Endothelial cell of umbilical vein (primary cell): ENCODE data around the gene SLC52A1.

Experiments
- POLR2A ChIP-seq: IDR thresholded peaks from 2 replicates; pipeline ENCODE4 v1.6.1; 2012; ENCODE audit warnings: low read depth, mild to moderate bottlenecking, control low read depth, low read length
- POLR2AphosphoS5 ChIP-seq: IDR thresholded peaks from 2 replicates; pipeline ENCODE4 v1.6.1; 2012; ENCODE audit warnings: low read depth, mild to moderate bottlenecking, control low read depth, low read length, moderate library complexity; ENCODE audit not compliant: insufficient read depth
- TF ChIP-seq, protein P1 (sequence below), 2 donors: IDR thresholded peaks; 1 replicate in 1 of 2; 2 replicates in 1 of 2; pipeline ENCODE4 v1.5.1; 2011; ENCODE audit warnings: low read length in 2 of 2, mild to moderate bottlenecking in 2 of 2, moderate library complexity in 2 of 2, control low read depth in 1 of 2, inconsistent platforms in 1 of 2, low read depth in 1 of 2; ENCODE audit not compliant: insufficient read depth in 1 of 2; ENCODE audit errors: extremely low read depth in 1 of 2

DNA sequence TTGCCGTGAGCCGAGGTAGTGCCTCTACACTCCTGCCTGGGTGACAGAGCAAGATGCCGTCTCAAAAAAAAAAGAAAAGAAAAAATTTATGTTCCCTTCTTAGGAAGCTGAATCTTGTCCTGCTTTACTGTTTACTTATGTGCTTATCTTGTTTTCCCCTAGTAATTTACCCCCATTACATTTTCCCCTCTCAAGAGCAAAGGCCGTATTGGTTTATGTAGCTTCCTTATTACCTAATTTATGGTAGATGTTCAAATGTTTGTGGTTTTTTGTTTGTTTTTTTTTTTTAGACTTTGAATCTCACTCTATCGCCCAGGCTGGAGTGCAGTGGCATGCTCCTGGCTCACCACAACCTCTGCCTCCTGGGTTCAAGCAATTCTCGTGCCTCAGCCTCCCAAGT is 10.3 kb upstream of the SLC52A1 start:
- no peak for TF ChIP-seq POLR2AphosphoS5
- TF ChIP-seq, protein P1, sequence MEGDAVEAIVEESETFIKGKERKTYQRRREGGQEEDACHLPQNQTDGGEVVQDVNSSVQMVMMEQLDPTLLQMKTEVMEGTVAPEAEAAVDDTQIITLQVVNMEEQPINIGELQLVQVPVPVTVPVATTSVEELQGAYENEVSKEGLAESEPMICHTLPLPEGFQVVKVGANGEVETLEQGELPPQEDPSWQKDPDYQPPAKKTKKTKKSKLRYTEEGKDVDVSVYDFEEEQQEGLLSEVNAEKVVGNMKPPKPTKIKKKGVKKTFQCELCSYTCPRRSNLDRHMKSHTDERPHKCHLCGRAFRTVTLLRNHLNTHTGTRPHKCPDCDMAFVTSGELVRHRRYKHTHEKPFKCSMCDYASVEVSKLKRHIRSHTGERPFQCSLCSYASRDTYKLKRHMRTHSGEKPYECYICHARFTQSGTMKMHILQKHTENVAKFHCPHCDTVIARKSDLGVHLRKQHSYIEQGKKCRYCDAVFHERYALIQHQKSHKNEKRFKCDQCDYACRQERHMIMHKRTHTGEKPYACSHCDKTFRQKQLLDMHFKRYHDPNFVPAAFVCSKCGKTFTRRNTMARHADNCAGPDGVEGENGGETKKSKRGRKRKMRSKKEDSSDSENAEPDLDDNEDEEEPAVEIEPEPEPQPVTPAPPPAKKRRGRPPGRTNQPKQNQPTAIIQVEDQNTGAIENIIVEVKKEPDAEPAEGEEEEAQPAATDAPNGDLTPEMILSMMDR (IDR thresholded peaks at IDR 0.05; ENCODE audit: extremely low read depth in 1 of 2, insufficient read depth in 1 of 2, low read depth in 1 of 2, low read length in 2 of 2): no peak
- no peak for TF ChIP-seq POLR2A
